Measurements from ENCODE around the gene KLHL1. TPM values are rescaled to one million over a fixed set of nuclear protein-coding genes. Genes with fewer than 3 reads are reported as not detected.

Gene KLHL1
- total RNA-seq, 1 donor from 2014 or later = not detected

DNA sequence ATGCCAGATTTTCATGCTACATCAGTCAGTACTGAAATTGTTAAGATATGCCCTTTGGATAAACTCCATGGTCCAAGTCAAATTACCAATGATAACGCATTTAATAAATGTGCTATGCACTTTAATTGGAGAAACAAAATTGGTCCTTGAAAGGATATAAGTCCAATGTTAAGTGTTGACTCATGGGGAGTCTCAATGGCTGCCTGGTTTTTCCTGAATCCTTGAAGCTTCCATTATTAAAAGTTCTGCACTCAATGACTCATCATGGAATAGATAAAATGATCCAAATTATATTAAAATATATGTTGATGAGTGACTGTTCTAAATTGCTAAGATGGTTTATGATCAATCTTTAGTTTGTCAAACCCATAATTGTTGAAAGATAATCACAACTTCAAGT, 346.7 kb downstream of the KLHL1 start:
- Mint-ChIP-seq H3K9me3 (no peaks in the 10 kb centered on the region), H3K27ac (no peak overlapping the region), H3K36me3 (ENCODE audit: low read depth) (no peaks in the 10 kb centered on the region), H3K4me3 (no peak overlapping the region), H3K27me3 (no peaks in the 10 kb centered on the region), H3K4me1 (no peaks in the 10 kb centered on the region)
- DNase-seq = no peak
- intact Hi-C loops (cut with micrococcal nuclease) = no loop called here

DNA sequence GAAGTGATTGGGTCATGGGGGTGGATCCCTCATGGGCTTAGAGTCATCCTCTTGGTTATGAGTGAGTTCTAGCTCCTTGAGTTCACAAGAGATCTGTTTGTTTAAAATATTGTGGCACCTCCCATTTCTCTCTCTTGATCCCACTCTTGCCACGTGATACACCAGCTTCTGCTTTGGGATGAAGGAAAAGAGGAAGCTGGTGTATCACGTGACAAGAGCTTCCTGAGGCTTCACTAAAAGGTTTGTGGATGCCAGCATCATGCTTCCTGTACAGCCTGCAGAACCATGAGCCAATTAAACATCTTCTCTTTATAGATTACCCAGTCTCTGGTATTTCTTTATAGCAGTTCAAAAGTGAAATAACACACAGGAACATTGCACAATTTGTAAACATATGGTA, 353.2 kb downstream of the KLHL1 start:
- no peak for DNase-seq
- no peaks in the 10 kb centered on the region for H3K27me3 Mint-ChIP-seq
- no peak overlapping the region for H3K4me3 Mint-ChIP-seq
- no peaks in the 10 kb centered on the region for H3K9me3 Mint-ChIP-seq
- no peak overlapping the region for H3K27ac Mint-ChIP-seq
- H3K4me1 Mint-ChIP-seq = no peaks in the 10 kb centered on the region
- H3K36me3 Mint-ChIP-seq (ENCODE audit: low read depth) = no peaks in the 10 kb centered on the region
- intact Hi-C loops (cut with micrococcal nuclease) = no loop called here

GRCh38 chr13:69751259-69751658, 357.0 kb downstream of the KLHL1 start:
- no peaks in the 10 kb centered on the region for H3K27me3 Mint-ChIP-seq
- H3K4me1 Mint-ChIP-seq = no peaks in the 10 kb centered on the region
- H3K4me3 Mint-ChIP-seq = no peak overlapping the region
- no peaks in the 10 kb centered on the region for H3K36me3 Mint-ChIP-seq (ENCODE audit: low read depth)
- intact Hi-C loops (cut with micrococcal nuclease) = no loop called here
- H3K9me3 Mint-ChIP-seq = no peaks in the 10 kb centered on the region
- no peak overlapping the region for H3K27ac Mint-ChIP-seq
- no peak for DNase-seq

- Mint-ChIP-seq H3K4me1 (no peaks in the 10 kb centered on the region), H3K27ac (no peak overlapping the region), H3K4me3 (no peak overlapping the region), H3K9me3 (no peaks in the 10 kb centered on the region), H3K27me3 (no peaks in the 10 kb centered on the region), H3K36me3 (ENCODE audit: low read depth) (no peaks in the 10 kb centered on the region)
- no peak for DNase-seq
- intact Hi-C loops (cut with micrococcal nuclease) = no loop called here
These were observed 370.9 kb downstream of the KLHL1 start for GRCh38 chr13:69737129-69737935.

- no peaks in the 10 kb centered on the region for H3K4me1 Mint-ChIP-seq
- no peaks in the 10 kb centered on the region for H3K27me3 Mint-ChIP-seq
- intact Hi-C loops (cut with micrococcal nuclease) = no loop called here
- no peaks in the 10 kb centered on the region for H3K9me3 Mint-ChIP-seq
- no peak overlapping the region for H3K27ac Mint-ChIP-seq
- H3K36me3 Mint-ChIP-seq (ENCODE audit: low read depth) = no peaks in the 10 kb centered on the region
- H3K4me3 Mint-ChIP-seq = no peak overlapping the region
- DNase-seq = no peak
These were observed 386.6 kb downstream of the KLHL1 start for GRCh38 chr13:69721631-69722030.

- Mint-ChIP-seq H3K27ac (no peak overlapping the region), H3K4me3 (no peak overlapping the region), H3K27me3 (no peaks in the 10 kb centered on the region), H3K9me3 (no peaks in the 10 kb centered on the region), H3K36me3 (ENCODE audit: low read depth) (no peaks in the 10 kb centered on the region), H3K4me1 (no peaks in the 10 kb centered on the region)
- intact Hi-C loops (cut with micrococcal nuclease) = no loop called here
- DNase-seq = no peak
These were observed 387.8 kb downstream of the KLHL1 start for GRCh38 chr13:69720278-69720983.

DNA sequence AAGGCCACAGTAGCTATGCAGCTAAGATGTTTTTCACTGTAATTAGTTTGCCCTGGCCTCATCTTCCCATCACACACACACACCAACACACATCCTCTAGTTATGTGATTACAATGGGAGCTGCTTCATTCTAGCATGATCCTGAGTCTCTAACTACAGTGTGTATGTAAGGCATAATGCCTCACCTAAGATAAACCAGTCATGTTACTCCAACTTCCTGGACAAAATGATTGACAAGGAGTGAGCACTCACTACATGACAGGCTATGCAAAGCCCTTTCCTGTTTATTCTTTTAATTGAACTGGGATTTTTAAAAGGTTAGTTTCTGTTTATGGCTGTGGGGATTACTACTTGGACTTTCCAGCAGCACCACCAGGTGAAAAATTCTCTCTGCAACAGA, 401.4 kb downstream of the KLHL1 start:
- Mint-ChIP-seq H3K27ac (no peak overlapping the region), H3K4me3 (no peak overlapping the region), H3K27me3 (no peaks in the 10 kb centered on the region), H3K36me3 (ENCODE audit: low read depth) (no peaks in the 10 kb centered on the region), H3K9me3 (no peaks in the 10 kb centered on the region), H3K4me1 (no peaks in the 10 kb centered on the region)
- no peak for DNase-seq
- intact Hi-C loops (cut with micrococcal nuclease) = no loop called here

DNA sequence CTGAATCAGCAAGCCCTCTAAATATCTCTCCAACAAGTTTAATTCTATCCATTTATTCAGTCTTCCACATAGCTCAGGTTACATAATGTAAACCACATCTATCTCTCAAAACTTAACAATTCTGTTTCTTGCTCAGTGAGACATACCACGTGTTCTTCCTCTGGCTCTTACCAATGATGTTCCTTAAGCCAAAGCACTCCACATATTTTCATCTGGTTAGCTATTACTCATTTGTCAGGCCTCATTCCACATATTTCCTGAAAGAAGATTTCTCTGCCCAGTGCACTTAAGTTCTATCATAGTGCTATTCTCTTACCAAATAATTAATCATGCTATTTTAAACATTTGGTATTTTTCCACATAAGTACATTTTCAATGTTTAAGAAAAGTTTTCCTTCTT, 403.9 kb downstream of the KLHL1 start:
- DNase-seq = no peak
- no peaks in the 10 kb centered on the region for H3K9me3 Mint-ChIP-seq
- H3K4me1 Mint-ChIP-seq = no peaks in the 10 kb centered on the region
- no peak overlapping the region for H3K27ac Mint-ChIP-seq
- H3K4me3 Mint-ChIP-seq = no peak overlapping the region
- intact Hi-C loops (cut with micrococcal nuclease) = no loop called here
- no peaks in the 10 kb centered on the region for H3K36me3 Mint-ChIP-seq (ENCODE audit: low read depth)
- H3K27me3 Mint-ChIP-seq = no peaks in the 10 kb centered on the region

DNA sequence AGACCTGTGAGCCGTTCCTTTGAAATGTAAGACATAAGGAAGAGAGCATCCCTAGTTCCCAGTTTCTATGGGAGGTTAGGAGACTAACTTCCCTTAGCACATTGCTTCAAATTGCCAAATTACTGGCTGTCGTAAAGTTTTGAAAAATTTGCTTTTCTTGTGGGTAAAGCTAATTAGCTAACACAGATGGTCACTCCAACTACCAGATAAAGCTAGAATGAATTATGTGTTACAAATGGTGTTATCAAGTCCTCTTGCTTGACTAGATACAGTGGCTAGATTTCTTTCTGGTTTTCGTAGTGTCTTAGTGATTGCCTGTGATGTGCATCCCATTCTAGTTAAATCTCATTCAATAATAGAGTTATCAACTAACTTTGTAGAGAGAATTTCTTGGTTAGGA, 417.3 kb downstream of the KLHL1 start:
- H3K36me3 Mint-ChIP-seq (ENCODE audit: low read depth) = no peaks in the 10 kb centered on the region
- H3K4me3 Mint-ChIP-seq = no peak overlapping the region
- no peak overlapping the region for H3K27ac Mint-ChIP-seq
- intact Hi-C loops (cut with micrococcal nuclease) = no loop called here
- no peak for DNase-seq
- H3K9me3 Mint-ChIP-seq = no peaks in the 10 kb centered on the region
- no peaks in the 10 kb centered on the region for H3K27me3 Mint-ChIP-seq
- no peaks in the 10 kb centered on the region for H3K4me1 Mint-ChIP-seq

GRCh38 chr13:69683921-69684686, 424.1 kb downstream of the KLHL1 start:
- DNase-seq = no peak
- intact Hi-C loops (cut with micrococcal nuclease) = no loop called here
- H3K36me3 Mint-ChIP-seq (ENCODE audit: low read depth) = no peaks in the 10 kb centered on the region
- H3K27ac Mint-ChIP-seq = no peak overlapping the region
- no peaks in the 10 kb centered on the region for H3K27me3 Mint-ChIP-seq
- no peaks in the 10 kb centered on the region for H3K4me1 Mint-ChIP-seq
- H3K9me3 Mint-ChIP-seq = no peaks in the 10 kb centered on the region
- no peak overlapping the region for H3K4me3 Mint-ChIP-seq

- no peak overlapping the region for H3K4me3 Mint-ChIP-seq
- H3K4me1 Mint-ChIP-seq = no peaks in the 10 kb centered on the region
- no peak overlapping the region for H3K27ac Mint-ChIP-seq
- no peak for DNase-seq
- no peaks in the 10 kb centered on the region for H3K27me3 Mint-ChIP-seq
- intact Hi-C loops (cut with micrococcal nuclease) = no loop called here
- H3K36me3 Mint-ChIP-seq (ENCODE audit: low read depth) = no peaks in the 10 kb centered on the region
- H3K9me3 Mint-ChIP-seq = no peaks in the 10 kb centered on the region
These were observed 426.5 kb downstream of the KLHL1 start for GRCh38 chr13:69681722-69682121.

- Mint-ChIP-seq H3K4me3 (no peak overlapping the region), H3K9me3 (no peaks in the 10 kb centered on the region), H3K36me3 (ENCODE audit: low read depth) (no peaks in the 10 kb centered on the region), H3K27ac (no peak overlapping the region), H3K27me3 (no peaks in the 10 kb centered on the region), H3K4me1 (no peaks in the 10 kb centered on the region)
- intact Hi-C loops (cut with micrococcal nuclease) = no loop called here
- no peak for DNase-seq
These were observed 430.9 kb downstream of the KLHL1 start for GRCh38 chr13:69677343-69677742.

- no peaks in the 10 kb centered on the region for H3K4me1 Mint-ChIP-seq
- H3K27ac Mint-ChIP-seq = no peak overlapping the region
- no peaks in the 10 kb centered on the region for H3K36me3 Mint-ChIP-seq (ENCODE audit: low read depth)
- no peaks in the 10 kb centered on the region for H3K27me3 Mint-ChIP-seq
- no peak overlapping the region for H3K4me3 Mint-ChIP-seq
- intact Hi-C loops (cut with micrococcal nuclease) = no loop called here
- no peaks in the 10 kb centered on the region for H3K9me3 Mint-ChIP-seq
- DNase-seq = no peak
These were observed 432.0 kb downstream of the KLHL1 start for GRCh38 chr13:69676286-69676685.

GRCh38 chr13:69660155-69660554, 448.1 kb downstream of the KLHL1 start:
- H3K4me3 Mint-ChIP-seq = no peak overlapping the region
- H3K36me3 Mint-ChIP-seq (ENCODE audit: low read depth) = no peaks in the 10 kb centered on the region
- intact Hi-C loops (cut with micrococcal nuclease) = no loop called here
- no peaks in the 10 kb centered on the region for H3K4me1 Mint-ChIP-seq
- H3K9me3 Mint-ChIP-seq = peaks cover 4% of the 10 kb centered on the region
- no peak for DNase-seq
- no peaks in the 10 kb centered on the region for H3K27me3 Mint-ChIP-seq
- H3K27ac Mint-ChIP-seq = no peak overlapping the region
